GM18868 (cell line): ENCODE measurements around the gene TPP2.
A peak's percentile ranks its signal among the peaks of the same experiment; 100 is the strongest.

Source experiments
- ATAC-seq: cut with Tn5 transposase; IDR thresholded peaks from one replicate; pipeline ENCODE4 v1.9.1; 2021; ENCODE audit warnings: mild to moderate bottlenecking, moderate library complexity; ENCODE audit not compliant: unreplicated experiment

Gene TPP2

DNA sequence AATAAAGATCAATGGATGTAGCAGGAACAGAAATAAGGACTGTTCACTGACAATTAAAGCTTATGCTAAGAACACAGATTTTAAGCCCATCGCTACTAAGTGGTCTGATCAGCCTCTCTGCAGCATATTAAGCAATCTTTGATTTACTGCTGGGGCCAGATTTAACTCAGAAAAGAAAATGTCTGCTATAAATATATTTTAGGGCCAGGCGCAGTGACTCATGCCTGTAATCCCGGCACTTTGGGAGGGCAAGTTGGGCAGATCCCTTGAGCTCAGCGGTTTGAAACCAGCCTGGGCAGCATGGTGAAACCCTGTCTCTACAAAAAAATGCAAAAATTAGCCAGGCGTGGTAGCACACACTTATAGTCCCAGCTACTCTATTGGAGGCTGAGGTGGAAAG, 55.1 kb downstream of the TPP2 start:
- no peak for ATAC-seq

DNA sequence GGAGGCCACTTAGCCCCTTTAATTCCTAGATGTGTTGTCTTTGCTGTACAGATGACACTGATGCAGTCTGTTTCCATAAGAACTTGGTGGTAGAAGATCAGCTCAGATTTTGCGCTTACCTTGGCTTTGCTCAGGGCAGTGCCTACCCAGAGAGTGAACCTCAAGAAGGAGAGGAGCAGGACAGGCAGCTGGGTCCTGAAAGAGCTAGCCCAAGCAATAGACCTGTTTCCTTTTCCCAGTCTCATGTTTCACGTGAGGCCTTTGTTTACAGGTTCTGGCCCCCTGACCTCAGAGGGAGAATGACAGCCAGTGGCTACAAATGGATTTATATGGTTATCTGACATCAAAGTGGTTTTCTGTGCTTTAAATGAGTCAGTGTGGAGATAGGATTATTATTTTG, 58.0 kb downstream of the TPP2 start:
- ATAC-seq: no peak

DNA sequence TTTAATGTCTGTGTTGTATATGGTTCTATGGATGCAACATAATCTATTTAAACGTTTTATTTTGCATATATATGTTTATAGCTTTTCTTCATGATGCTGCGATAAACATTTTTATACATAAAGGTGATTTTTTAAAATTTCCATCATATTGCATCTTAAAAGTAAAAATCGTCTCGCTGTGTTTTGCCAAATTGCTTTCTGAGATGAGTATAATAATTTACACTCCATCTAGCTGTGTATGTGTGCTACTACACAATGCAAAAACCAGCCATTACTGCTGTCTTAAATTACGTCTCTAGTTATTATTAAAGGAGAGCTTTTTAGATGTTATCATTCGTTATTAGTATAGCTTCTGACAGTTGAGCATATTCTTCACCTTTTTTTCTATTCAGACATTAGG, 60.8 kb downstream of the TPP2 start:
- no peak for ATAC-seq

DNA sequence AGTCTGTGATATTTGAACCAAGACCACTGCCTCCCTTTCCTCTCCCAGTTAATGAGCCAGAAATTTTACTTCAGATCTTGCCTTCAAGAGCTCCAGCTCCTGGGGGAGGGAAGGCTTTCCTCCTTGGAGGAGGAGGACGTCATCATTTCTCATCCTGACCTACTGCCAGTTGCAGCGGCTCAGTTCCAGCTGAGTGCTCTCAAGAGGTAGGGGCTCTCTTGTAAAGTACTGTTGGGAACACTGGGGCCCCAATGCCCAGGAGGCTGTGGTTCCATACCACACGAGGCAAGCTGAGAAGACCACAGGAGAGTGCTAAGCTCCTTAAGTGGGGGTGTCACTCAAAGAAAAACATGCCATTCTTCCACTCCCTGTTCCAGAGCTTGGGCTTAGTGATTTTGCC, 61.9 kb downstream of the TPP2 start:
- no peak for ATAC-seq

DNA sequence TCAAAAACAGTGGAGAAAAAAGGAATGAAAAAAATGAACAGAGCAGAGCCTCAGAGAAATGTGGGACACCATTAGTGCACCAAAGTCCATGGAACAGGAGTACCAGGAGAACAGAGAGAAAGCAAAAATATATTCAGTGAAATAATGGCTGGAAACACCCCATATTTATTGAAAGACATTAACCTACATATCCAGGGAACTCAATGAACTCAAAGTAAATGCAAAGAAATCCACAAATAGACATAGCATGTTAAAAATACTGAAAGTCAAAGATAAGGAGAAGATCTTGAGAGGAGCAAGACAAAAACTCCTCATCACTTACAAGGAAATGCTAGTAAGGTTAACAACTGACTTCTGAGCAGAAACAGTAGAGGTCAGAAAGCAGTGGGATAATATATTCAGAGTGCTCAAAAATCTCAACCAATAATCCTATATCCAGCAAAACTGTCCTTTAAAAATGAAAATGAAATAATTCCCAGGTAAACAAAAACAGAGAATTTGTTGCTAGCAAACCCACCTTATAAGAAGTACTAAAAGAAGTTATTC, 62.5 kb downstream of the TPP2 start:
- ATAC-seq: no peak

DNA sequence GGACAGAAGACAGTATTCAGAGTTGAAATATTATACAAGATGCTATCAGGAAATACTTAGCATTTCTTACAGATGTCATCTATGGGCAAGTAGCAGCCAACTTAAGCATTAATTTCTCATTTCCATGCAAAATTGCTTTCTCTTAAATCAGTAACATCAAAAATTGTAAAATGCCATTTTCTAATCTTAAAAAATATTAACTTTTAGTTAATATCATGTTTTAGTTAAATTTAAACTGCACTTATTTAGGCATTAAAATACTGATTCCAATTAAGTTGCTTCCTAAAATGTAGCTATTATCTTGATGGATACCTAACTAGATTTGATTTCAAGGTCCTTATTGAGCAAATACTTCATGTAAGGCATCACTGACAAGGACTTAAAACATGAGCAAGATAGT, 70.2 kb downstream of the TPP2 start:
- ATAC-seq: no peak

DNA sequence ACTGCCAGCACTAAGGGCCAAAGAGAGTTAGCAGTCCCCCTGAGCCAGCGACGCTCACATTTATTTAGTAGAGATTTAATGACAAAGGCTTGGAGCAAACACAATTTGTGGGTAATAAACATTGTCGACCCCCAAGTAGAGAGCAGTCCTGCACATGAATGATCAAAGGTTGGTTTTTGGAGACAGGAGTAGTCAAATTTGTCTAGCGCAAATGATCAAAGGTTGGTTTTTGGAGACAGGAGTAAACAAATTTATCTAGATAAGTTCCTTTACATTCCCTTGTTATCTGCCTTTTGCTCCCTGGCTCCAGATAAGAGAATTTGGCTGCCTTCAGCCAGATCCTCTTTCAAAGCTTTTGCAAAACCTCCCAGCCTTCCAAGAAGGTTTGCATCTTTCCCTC, 71.1 kb downstream of the TPP2 start:
- ATAC-seq: no peak

DNA sequence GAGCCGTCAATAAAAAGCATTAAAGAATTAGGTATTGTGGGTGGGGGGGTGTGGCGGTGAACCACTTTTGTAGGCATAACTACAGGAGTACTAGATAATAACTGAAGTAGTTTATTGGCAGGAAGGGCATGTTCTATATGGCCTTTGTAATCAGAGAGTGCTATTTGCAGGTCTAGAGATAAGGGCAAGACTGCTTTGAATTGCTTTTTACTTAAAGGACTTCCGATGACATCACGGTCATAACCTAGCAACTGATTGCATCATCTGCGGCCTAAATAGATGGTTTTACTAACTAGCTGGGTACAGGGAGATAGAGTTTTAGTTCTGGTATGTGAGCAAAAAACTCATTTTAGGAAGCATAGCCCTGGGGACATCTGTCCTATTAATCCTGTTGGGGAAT, 73.3 kb downstream of the TPP2 start:
- ATAC-seq: no peak

DNA sequence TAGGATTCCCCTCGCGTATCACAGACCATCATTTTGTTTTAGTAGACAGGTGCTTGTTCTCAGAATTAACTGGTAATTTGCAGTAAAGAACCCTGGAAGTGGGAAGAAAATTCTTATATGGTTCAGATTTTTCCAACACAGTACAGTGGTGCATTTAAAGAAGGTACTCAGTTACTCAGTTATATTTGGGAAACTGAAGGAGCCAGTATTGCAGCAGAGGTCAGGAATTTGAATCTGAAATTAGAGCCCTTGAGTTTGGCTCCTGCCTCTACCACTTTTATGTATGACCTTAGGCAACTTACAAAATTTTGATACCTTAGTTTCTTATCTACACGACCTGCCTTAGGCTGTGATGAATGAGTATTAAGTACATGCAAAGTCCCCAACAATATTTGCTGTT, 78.3 kb downstream of the TPP2 start:
- no peak for ATAC-seq

DNA sequence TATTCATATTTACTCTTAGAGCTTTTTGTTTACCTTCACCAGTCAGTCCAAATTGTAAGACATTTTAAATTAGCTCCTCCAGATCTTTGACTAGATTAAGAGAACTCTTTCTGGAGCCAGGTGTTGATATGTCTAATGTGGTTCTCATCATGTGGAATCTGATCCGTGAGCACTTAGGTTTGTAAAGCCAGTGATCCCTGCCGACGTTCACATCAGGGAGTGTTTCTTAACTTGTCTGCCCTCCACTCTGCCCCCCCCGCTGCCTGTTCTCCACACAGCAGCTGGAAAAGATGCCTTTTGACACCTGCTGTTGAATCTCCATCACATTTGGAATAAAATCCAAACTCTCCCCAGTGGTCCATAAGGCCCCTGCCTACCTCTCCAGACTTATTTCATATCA, 80.3 kb downstream of the TPP2 start:
- ATAC-seq: no peak

DNA sequence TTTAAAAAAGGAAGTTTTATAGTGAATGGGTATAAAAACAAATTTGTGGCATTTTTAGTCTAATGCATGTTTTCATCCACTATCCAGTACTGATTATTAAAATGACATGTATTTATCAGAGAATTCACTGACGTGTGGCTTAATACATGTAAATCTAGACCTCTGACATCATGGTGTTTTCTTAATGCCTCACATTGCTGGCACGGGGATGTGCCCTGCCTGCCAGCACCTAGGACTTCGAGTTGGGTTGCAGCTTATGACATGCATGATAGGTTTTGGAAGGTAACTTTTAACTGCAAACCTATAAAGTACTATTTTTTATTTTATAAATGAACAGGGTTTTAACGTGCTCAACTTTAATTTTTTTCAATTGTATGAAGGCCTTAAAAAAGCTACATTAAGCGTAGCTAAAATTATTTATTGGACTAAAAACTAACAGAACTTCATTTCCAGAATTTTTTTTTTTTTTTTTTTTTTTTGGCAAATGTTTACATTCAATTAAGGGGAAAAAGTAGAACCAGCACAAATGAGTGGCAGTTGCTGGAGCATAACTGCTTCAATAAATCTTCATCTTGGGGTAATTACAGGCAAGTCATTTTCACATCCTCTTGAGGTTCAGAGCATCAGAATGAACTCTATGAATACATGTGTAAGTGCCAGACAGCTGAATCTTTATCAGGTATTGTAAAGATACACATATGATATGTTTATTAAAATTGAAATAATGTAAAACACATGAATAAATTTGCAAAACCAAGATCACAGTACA, 81.7 kb downstream of the TPP2 start:
- ATAC-seq: no peak

DNA sequence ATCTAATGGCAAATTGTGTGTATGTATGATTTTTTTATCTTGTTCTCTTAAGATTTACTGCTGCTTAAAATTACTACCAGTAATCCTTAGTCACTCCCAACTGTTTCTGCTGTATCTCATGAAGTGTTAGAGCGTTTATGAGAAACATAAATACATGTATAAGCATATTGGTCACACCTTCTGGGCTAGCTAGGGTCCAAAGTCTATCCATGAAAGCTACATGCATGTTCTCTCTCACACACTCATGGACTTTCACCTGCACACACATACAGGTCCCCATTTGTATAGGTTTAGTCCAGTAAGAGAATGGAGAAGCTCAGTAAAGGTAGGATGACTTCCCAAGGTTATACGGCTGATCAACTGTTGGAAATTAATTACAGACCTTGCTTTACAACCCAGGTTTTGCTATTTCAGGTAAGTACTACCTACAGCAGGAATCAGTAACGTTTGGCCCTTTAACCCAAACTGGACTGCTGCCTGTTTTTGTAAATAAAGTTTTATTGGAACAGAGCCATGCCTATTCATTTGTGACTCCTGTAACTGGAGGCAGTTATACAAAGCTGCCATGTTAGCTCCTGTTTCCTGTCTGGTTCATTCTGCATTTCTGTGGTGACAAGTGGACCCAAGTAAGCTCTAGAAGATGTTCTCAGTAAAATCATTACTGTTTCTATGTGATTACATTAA, 82.8 kb downstream of the TPP2 start:
- ATAC-seq: no peak

DNA sequence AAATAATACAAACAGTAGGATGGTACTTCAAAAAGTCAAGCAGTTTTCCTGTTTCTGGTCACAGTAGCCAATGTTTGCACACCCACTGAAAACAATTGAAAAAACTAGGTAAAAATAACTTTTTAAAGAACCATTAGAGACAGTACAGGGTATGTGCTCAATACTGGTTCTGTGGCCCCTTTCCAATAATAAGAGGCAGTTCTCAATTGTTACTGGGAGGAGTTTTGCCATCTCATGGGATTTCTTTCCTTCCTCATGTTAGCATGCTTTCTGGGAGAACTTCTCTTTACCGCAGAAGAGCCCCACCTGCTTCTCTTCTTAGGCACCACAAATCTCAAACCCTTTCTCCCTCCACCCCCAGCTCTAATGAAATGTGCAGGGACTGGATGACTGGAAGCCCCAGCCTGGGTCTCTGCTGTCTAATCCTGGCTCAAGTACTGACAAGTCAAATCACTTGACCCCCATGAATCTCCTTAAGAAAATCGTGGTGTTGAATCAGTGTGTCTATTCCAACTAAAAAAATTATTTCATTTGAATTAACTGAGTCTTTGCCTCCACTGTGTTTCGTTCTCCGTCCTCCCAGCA, 83.4 kb downstream of the TPP2 start:
- no peak for ATAC-seq

DNA sequence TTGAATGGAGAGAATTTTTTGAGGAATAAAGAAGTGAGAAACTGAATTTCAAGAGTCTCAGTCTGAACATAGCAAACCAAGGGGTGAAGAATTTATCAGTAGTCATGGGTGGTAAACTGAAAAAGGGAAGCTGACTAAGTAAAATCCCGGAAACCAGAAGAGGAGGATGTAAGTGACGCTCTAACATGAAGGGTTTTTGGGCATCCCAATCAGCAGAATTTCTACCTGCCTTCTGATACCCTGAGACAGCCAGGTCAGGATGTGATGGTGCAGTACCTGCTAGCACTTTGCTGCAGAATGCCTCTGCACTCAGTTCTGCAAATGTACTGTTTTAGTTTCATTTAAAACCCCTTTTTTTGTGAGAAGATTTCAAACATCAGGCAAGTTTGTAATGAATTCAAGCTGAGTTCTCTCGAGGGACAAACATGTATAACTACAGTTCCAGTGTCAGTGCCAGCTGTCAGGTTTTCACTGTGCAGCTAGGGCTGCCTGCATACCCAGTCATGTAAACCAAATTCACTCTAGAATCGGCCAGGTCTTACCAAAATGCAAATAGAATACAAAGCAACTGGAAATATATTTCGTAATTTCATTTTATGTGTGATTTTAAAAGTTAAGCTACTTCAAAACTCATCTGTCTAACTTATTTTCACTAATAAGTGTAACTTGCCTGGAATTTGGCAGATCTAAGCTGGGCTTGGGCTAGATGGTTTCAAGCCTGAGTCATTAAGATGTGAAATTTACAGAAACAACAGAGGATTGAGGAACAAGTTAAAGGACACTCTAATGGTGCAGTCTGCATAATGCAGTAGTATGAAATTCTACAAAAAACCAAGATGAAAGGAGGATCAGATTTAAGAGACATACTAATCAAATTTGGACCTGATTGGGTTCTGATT, 84.3 kb downstream of the TPP2 start:
- ATAC-seq: peak; percentile 48

DNA sequence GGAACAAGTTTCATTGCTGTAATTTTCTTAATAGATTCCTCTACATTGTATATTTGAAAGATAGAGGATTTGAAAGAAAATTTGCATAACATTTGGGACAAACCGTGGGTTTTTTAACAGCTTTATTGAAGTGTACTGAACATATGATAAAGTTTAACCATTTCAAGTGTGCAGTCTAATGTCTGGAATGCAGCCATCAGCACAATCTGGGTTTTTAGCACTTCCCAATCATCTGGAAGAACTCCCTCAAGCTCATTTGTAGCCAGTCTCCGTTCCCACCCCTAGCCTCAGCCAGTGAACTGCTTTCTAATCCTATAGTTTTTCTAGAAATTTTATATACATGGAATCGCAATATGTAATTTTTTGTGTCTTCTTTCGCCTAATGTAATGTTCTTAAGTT, 85.4 kb downstream of the TPP2 start:
- no peak for ATAC-seq

DNA sequence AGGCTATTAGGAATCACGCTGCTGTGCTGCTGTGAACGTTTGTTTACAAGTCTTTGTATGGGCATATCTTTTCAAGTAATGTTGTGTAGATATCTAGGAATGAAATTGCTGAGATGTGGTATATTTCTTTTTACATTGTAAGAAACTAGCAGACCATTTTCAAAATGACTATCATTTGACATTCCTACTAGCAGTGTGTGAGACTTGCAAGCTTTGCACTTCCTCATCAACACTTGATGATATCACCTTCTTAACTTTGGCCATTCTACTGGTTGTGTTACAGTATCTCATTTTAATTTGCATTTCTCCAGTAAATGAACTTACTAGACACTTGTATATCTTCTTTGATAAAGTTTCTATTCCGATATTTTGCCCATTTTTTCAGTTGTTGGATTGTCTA, 85.9 kb downstream of the TPP2 start:
- ATAC-seq: no peak

DNA sequence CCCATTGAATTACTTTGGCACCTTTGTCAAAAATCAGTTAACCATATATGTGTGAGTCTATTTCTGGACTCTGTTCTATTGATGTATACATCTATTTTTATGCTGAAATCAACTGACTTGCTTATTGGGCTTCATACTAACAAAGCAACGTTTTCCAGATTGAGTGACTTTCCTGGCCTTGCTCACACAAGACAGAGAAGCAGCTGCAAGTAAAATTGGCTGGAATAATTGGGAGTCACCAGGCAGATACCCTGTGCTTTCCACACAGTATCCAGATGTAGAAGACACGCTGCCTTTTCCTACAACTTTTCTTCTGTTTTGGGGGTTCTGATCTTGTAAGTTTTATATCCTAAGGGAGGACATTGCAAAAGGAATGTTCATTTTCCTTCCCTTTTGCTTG, 86.9 kb downstream of the TPP2 start:
- ATAC-seq: no peak

DNA sequence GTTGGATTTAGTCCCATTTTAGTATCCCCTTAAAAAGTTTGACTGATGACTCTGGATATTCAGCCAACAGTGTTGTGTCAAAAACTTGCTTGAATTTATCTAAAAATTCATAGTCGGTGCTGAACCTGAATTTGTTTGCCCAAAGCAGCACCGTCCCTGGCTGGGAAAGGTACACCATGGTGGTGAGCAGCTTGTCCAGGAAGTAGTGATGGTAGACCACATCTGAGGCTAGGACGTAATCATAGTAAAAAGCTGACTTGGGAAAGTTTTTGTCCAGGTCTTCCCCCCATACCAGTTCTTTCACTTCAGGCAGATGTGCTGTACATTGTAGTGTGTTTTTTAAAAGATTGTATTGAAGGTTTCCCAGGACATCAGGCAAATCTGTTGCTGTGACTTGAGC, 89.2 kb downstream of the TPP2 start:
- ATAC-seq: no peak

DNA sequence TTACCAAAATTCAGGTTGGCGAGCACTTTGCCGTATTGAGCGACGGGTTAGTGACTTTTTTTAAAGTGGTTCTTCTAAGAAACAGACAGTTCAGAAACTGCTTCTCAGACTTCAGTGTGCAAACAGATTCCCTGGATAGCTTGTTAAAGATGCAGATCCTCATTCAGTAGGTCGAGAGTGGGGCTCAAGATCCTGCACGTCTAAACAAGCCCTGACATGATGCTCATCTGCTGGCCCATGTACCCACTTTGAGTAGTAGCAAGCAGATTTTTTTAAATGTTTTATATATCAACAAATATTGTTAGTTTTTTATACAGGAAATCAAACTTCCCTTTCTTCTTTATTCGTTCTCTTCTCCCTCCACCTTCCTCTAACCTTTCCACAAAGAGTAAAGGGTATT, 90.7 kb downstream of the TPP2 start:
- no peak for ATAC-seq

DNA sequence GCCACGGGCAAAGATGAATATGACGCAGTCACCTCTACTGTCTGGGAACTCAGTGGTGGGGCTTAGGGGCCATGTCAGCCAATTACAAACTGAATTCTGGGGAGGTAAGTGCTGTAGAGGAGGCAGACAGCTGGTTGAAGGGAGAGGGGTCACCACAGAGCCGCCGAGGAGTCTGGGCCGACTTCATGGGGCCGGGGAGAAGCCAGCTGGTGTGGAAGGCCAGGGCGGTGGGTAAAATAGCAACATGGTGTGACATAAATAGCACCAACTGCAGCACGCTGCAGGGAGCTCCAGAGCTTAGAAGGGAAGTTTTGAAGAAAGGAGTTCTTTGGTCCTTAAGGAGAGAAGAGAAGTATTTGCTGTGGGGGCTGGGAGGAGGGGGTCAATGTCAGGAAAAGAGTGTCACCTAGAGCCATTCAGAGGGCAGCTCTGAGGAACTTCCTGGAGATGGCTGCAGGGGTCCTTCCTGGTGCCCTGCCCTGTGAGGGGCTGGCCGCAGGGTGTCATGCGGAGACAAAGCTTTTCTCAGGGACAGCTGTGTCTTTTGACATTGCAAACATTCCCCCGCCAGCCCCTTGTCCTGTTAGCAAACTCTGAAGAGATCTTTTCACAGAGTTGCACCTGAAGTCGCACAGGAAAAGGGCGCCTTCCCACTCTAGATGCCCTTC, 91.7 kb downstream of the TPP2 start:
- no peak for ATAC-seq

DNA sequence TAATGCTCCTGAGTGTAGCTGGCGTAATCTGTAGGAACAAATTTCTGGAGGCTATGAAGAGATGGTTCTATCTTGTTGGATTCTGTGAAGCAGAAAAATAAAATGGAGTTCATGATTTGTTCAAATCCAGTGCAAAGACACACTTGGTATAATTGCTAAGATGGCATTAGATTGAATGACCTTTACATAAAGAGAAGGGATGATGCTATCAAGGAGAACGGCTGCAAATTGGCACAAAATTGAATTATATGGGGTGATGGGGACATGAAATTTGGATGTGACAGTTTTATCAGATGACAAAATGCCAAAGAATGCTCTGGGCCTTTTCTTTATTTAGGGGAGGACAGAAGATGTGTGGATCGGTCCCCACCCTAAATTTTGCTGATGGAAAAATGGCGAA, 94.1 kb downstream of the TPP2 start:
- ATAC-seq: no peak
